GM18873 (cell line): ENCODE measurements around the gene PSEN2.
A peak's percentile ranks its signal among the peaks of the same experiment; 100 is the strongest.
"Not testable (repeated sequence)": the region's sequence is repeated elsewhere in the genome, so short reads cannot be mapped to it uniquely, and the experiment has no call there.

Source experiments
- ATAC-seq: cut with Tn5 transposase; IDR thresholded peaks from one replicate; pipeline ENCODE4 v1.9.1; 2021; ENCODE audit warnings: mild to moderate bottlenecking, moderate library complexity, moderate number of reproducible peaks; ENCODE audit not compliant: unreplicated experiment, low FRiP score

PSEN2 gene

GRCh38 chr1:226870401-226871279 is at the start of gene PSEN2:
Gene PSEN2, plus strand, starts transcription at chr1:226870616. Its CDS starts 11,292 bp downstream, at chr1:226881908.
- ATAC-seq: peak; percentile 71

GRCh38 chr1:226820941-226821718 is 49.3 kb upstream of the PSEN2 start:
- ATAC-seq: no peak

GRCh38 chr1:226821719-226822085 is 48.7 kb upstream of the PSEN2 start:
- ATAC-seq: no peak

GRCh38 chr1:226823643-226824042 is 46.8 kb upstream of the PSEN2 start:
- no peak for ATAC-seq

- no peak for ATAC-seq
These were observed 45.2 kb upstream of the PSEN2 start for GRCh38 chr1:226825037-226825745.

- no peak for ATAC-seq
These were observed 44.7 kb upstream of the PSEN2 start for GRCh38 chr1:226825746-226826100.

GRCh38 chr1:226826479-226827261 is 43.7 kb upstream of the PSEN2 start:
- ATAC-seq: no peak

GRCh38 chr1:226827458-226827857 is 43.0 kb upstream of the PSEN2 start:
- no peak for ATAC-seq

GRCh38 chr1:226827968-226828513 is 42.4 kb upstream of the PSEN2 start:
- peak; percentile 82 for ATAC-seq

GRCh38 chr1:226829105-226829504 is 41.3 kb upstream of the PSEN2 start:
- ATAC-seq: no peak

GRCh38 chr1:226831953-226832352 is 38.5 kb upstream of the PSEN2 start:
- ATAC-seq: no peak

- no peak for ATAC-seq
These were observed 37.8 kb upstream of the PSEN2 start for GRCh38 chr1:226832613-226833012.

GRCh38 chr1:226834179-226834578 is 36.2 kb upstream of the PSEN2 start:
- ATAC-seq: not testable (repeated sequence)

GRCh38 chr1:226835396-226835795 is 35.0 kb upstream of the PSEN2 start:
- not testable (repeated sequence) for ATAC-seq

- not testable (repeated sequence) for ATAC-seq
These were observed 32.5 kb upstream of the PSEN2 start for GRCh38 chr1:226837966-226838365.

- no peak for ATAC-seq
These were observed 32.0 kb upstream of the PSEN2 start for GRCh38 chr1:226838456-226838855.

GRCh38 chr1:226845624-226846023 is 24.8 kb upstream of the PSEN2 start:
- no peak for ATAC-seq

- no peak for ATAC-seq
These were observed 23.6 kb upstream of the PSEN2 start for GRCh38 chr1:226846786-226847185.

- ATAC-seq: not testable (repeated sequence)
These were observed 15.9 kb upstream of the PSEN2 start for GRCh38 chr1:226854548-226854947.

- no peak for ATAC-seq
These were observed 7.5 kb upstream of the PSEN2 start for GRCh38 chr1:226862890-226863289.
